Kidney epithelial cell (primary cell): ENCODE measurements around the gene NR5A1. TPM values are rescaled to one million over a fixed set of nuclear protein-coding genes. Genes with fewer than 3 reads are reported as not detected.

Experiments
- DNase-seq: peaks from one replicate; pipeline ENCODE4 v3.0.0-alpha.2; 2010; ENCODE audit warnings: low read depth
- H3K27me3 ChIP-seq: 2 replicates; pipeline ENCODE4 v1.6.0; 2011; ENCODE audit warnings: low read length; ENCODE audit not compliant: control insufficient read depth, insufficient read depth
- H3K36me3 ChIP-seq: 2 replicates; pipeline ENCODE4 v1.5.1; 2011; ENCODE audit warnings: low read length; ENCODE audit not compliant: control insufficient read depth, insufficient read depth
- H3K4me3 ChIP-seq: 2 replicates; pipeline ENCODE4 v1.5.1; 2011; ENCODE audit warnings: low read depth, mild to moderate bottlenecking, control low read depth, low read length
- CTCF ChIP-seq: IDR thresholded peaks from 2 replicates; pipeline ENCODE4 v1.5.1; 2011; ENCODE audit warnings: mild to moderate bottlenecking, moderate library complexity, low read length, control low read depth, inconsistent platforms; ENCODE audit not compliant: insufficient read depth, poor library complexity, severe bottlenecking
- total RNA-seq: library from RNA; depleted of rRNA; stranded (reverse); fragments of >200 nt; gene quantifications from 2 replicates; pipeline ENCODE4 v1.2.3, GENCODE V29; 2015

NR5A1 gene
- total RNA-seq, 1 donor from 2014 or later: not detected

- Histone ChIP-seq H3K36me3 (no peaks in the 10 kb centered on the region), H3K27me3 (peaks cover 59% of the 10 kb centered on the region), H3K4me3 (no peak overlapping the region)
- DNase-seq: no peak
- no peak for TF ChIP-seq CTCF
These were observed 53.5 kb downstream of the NR5A1 start for GRCh38 chr9:124453586-124454191.

GRCh38 chr9:124452841-124453585 lies 54.2 kb downstream of the NR5A1 start:
- no peak for DNase-seq
- no peak overlapping the region for H3K4me3 ChIP-seq
- no peak for TF ChIP-seq CTCF
- peaks cover 59% of the 10 kb centered on the region for H3K27me3 ChIP-seq
- no peaks in the 10 kb centered on the region for H3K36me3 ChIP-seq

- Histone ChIP-seq H3K36me3 (no peaks in the 10 kb centered on the region), H3K4me3 (no peak overlapping the region), H3K27me3 (peaks cover 59% of the 10 kb centered on the region)
- TF ChIP-seq CTCF: no peak
- no peak for DNase-seq
These were observed 54.9 kb downstream of the NR5A1 start for GRCh38 chr9:124452326-124452725.

GRCh38 chr9:124450931-124451661 lies 56.1 kb downstream of the NR5A1 start:
- H3K4me3 ChIP-seq: no peak overlapping the region
- TF ChIP-seq CTCF: no peak
- no peak for DNase-seq
- peaks cover 58% of the 10 kb centered on the region for H3K27me3 ChIP-seq
- no peaks in the 10 kb centered on the region for H3K36me3 ChIP-seq

- no peak for DNase-seq
- Histone ChIP-seq H3K4me3 (peak within 1 kb of the TSS; percentile 6), H3K36me3 (no peaks in the 10 kb centered on the region), H3K27me3 (peaks cover 53% of the 10 kb centered on the region)
- no peak for TF ChIP-seq CTCF
These were observed 56.8 kb downstream of the NR5A1 start, which contains the start of gene ADGRD2 for GRCh38 chr9:124450241-124450924. ADGRD2 (plus strand) TSS chr9:124450451; CDS start chr9:124451667, 1,216 bp downstream.
